GM18498 (cell line): ENCODE results near the gene CNN1.

Source experiments
- ATAC-seq: cut with Tn5 transposase; IDR thresholded peaks from one replicate; pipeline ENCODE4 v1.9.1; 2021; ENCODE audit warnings: mild to moderate bottlenecking, moderate library complexity; ENCODE audit not compliant: unreplicated experiment

The CNN1 gene

DNA sequence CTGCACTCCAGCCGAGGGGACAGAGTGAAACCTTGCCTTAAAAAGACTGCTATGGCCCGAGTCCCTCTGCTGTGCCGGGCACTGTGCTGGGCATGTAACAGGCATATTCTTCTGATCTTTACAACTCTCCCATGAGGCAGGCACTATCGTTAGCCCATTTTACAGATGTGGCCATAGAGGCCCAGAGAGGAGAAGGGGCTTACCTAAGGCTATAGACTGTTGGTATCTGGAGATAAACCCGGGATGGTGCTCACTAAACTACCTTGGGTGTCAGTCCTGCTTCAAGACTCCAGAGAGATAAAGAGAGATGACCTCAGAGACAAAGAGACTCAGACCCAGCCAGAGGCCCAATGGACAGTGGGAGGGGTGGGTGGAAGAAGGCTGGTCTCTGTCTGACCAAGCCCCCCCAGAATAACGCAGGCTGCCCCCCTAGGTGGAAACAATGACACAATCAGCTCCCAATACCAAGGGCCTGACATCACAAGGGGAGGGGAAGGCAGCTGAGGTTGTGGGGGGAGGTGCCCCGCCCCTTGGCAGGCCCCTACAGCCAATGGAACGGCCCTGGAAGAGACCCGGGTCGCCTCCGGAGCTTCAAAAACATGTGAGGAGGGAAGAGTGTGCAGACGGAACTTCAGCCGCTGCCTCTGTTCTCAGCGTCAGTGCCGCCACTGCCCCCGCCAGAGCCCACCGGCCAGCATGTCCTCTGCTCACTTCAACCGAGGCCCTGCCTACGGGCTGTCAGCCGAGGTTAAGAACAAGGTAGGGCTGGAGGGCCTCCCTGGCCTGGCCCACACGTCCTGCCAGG lies at the start of gene CNN1:
CNN1 (plus strand) TSS at position 620 of the 805 bp plus-strand sequence; CDS start at position 697, 77 bp downstream.
- ATAC-seq: no peak

DNA sequence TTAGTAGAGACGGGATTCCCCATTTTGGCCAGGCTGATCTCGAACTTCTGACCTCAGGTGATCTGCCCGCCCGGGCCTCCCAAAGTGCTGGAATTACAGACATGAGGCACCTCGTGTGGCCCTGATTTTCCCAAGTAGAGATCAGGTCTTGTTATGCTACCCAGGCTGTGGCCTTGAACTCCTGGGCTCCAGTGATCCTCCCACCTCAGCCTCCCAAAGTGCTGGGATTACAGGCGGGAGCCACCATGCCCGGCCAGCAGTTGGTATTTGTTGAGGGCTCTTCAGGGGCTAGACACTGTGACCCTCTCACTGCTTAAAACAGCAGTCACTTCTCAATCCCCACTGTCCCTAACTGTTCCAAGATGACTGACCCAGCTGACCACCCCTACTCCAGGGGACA lies 49.3 kb upstream of the CNN1 start:
- ATAC-seq: no peak

DNA sequence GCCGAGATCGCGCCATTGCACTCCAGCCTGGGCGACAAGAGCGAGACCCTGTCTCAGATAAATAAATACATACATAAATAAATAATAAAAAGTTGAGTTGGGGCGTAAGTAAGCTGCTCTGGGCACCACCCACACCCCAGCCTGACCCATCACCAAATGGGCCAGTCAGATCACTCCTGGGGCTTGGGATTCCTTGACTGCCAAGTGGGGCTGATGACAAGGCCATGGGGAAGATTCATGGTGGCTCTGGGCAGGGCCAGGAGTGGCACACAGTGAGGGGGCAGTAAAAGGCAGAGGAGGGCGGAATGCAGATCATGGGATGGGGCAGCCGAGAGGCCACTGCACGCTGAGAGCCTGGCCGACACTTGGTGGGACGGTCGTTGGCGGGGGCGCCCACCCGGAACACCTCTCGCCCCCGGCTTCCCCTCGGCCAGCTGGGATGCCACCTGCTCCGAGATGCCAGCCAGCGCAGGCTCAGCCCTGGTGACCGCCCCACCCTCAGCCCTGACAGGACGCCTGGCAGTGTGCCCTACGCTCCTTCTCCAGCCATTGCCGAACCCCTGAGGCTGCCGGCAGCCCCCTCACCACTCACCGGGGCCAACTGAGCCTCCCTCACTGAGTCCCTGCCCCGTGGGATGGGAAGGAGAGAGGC lies 43.9 kb upstream of the CNN1 start:
- ATAC-seq: no peak

DNA sequence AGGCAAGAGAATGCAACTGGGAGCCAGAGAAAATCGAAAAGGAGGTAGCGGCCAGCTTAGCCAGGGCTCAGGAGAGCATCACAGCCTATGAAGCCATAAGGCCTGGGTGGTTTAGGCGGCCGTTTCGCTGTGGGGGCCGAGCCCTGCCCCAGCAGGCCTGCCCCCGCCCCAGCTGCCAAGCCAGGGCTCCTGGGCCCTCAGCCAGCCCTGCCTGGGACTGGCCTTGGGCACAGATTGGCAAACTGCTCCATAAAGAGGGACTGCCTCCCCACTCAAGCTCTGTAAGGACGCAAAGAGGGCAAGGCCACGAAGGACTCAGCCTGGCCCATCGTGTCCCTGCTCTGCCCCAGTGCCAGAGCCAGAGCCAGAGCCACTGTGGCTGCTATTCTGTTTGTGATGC lies 43.2 kb upstream of the CNN1 start:
- ATAC-seq: no peak

DNA sequence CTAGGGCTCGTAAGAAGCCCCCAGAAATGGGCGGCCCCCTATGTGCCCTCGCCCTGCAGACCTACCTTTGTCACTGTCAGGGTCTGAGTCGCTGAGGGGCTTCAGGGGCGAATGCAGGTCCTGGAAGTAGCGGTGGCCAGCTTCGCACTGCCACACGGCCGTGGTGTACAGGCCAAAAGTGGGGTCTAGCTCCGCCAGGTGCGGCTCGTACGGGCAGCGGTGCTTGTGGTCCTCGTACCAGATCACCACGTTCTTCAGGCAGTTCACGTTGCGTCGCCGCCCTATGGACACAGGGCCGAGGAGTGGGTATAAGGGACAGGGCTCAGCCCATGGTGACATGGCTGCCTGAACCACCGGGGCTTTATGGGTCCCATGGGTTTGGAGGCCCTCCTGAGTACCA lies 42.8 kb upstream of the CNN1 start:
- ATAC-seq: no peak

DNA sequence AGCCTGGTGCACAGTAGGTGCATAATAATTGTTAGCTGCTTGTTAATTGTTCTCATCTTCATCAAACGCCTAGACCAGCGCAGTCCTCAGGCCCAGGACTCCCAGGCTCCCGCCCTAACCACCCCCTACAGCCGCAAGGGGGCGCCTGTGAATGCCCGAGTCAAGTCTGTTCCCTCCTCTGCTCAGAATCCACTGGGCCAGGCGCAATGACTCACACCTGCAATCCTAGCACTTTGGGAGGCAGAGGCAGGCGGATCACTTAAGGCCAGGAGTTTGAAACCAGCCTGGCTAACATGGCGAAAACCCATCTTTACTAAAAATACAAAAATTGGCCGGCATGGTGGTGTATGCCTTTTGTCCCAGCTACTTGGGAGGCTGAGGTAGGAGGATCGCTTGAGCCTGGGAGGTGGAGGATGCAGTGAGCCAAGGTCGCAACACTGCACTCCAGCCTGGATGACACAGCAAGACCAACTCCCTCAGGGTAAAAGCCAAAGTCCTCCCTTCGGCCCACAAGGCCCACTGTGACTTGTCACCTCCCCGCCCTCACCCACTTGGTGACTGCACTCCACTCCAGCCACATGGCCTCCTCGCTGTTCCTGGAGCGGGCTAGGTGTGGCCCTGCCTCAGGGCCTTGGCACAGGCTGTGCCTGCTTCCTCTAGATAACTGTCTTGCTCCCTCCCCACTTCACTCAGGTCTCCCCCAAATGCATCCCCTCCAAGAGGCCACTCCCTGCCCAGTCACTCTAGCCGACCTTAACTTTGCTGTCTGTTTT lies 42.1 kb upstream of the CNN1 start:
- ATAC-seq: no peak

DNA sequence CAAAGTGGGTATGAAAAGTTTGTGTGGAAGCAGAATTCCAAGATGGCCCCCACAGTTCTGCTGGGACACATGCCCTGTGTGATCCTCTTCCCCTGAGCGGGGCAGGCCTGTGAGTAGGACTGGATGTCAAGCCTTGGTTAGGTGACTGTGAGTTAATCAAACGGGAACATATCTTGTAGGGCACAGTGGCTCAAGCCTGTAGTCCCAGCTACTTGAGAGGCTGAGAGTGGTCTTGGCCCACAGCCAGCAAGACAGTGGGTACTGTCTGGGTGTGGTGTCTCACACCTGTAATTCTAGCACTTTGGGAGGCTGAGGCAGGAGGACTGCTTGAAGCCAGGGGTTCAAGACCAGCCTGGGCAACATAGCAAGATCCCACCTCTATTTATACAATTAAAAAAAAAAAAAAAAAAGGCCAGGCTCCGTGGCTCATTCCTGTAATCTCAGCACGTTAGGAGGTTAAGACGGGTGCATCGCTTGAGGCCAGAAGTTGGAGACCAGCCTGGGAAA lies 39.4 kb upstream of the CNN1 start:
- ATAC-seq: no peak

DNA sequence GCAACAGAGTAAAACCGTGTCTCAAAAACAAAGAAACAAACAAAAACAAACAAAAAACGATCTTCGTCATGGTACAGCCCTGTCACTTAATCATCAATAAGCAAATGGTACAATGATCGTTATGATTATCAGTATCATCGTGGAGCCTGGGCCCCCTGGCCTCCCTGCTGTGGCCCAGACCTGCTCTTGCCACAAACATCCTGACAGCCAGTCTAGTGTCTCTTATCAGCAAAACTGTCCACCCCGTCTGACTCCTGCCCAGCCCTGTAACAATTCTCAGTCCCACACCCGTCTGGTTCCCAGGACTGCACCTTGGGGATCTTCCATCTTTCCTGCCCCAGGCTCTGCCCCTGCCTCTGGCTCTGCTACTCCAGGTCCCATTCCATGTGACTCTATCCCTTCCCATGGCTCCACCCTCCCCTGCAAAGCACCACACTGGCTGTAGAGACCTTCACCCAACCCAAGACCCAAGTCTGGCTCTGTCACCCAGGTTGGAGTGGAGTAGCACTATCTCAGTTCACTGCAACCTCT lies 38.7 kb upstream of the CNN1 start:
- ATAC-seq: no peak

DNA sequence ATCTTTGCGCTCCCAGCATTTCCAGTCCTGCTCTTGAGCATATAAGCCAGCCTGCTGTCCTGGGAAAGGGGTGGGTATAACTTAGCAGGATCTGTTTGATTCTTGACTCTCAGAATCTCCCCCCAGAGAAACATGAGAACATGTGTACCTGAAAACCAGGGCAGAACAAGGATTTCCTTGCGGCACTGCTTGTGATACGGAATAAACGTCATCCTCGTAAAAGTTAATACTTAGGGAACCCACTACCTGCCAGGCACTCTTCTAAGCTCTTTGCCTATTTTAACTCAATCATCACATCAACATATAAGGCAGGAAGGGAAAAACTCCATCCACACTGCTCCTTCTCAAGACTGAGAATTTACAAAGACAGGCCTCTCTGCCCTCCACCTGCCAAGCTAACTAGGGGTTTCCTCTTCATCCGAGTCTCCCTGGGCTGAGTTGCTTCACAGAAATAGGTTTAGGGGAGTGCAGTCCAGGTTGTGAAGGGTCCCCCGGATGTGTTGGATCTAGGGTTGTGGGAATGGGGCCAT lies 34.1 kb upstream of the CNN1 start:
- ATAC-seq: no peak

DNA sequence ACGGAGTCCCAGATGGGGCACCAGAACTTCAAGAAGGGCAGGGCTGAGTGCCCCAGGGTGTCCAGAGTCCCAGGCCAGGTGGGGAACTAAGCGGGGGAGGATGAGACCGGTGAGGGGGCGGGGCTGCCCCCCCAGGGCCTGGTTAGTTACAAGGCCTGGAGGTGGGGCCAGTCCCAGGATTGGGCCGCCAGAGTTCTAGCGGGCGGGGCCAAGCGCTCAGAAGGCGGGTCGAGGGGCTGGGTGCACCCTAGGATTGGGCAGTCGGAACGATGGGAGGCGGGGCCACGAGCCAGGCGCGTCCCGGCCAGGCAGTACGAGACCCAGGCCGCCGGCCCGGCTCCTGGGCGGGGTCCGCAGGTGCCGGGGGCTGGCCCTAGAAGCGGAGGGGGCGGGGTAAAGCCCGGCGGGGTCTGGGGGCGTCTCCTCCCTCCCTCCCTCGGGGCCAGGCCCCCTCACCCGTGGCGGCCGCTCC lies 33.6 kb upstream of the CNN1 start:
- peak; percentile 88 for ATAC-seq

DNA sequence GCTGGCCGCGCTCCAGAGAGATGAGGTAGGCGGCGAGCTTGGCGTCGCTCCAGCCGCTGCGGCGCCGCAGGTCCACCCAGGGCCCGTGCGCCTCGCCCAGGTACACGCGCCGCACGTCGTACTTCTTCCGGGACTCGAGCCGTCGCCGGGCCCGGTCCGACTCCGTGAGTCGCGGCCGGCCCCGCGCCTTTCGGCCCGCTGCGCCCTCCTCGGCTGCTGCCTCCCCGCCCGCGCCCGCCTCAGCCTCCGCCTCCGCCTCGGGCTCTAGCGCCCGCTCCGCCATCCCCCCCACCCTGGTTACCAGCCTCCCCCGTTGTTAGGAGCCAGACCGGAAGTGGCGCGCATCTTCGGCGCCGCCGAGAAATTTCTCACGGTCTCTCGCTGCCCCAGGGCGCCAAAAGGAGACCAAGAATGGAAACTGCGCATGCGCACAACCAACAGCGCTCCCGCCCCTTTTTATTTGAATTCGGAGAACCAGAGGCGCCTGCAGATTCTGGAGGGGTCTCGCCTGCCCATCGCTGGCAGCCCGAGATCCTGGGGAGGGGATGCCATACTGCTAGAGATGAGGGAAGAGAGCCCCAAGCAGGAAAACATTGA lies 33.0 kb upstream of the CNN1 start, which contains the start of gene ZNF653:
ZNF653 (minus strand) TSS at position 336 of the 597 bp plus-strand sequence; CDS start at position 283, 53 bp downstream.
- peak; percentile 57 for ATAC-seq

DNA sequence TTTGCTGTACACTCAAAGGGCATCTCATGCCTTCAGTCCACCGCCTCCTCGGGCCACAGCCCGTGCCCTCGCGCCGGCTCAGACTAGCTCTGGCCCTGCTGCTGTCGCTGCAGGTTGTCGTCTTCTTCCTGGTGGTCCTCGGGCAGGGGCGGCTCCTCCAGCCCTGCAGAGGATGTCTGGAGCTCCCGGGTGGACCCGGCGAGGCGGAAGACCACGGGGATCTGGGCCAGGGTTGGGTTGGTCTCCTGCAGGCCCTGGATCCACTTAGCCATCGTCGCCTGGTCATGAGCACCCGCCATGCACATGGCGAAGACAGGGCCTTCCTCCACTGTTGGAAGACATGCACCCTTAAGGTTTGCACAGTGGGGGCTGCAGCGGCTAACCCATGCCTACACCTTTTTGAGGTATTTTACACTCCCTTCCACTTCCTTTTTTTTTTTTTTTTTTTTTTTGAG lies 32.5 kb upstream of the CNN1 start:
- peak; percentile 30 for ATAC-seq

DNA sequence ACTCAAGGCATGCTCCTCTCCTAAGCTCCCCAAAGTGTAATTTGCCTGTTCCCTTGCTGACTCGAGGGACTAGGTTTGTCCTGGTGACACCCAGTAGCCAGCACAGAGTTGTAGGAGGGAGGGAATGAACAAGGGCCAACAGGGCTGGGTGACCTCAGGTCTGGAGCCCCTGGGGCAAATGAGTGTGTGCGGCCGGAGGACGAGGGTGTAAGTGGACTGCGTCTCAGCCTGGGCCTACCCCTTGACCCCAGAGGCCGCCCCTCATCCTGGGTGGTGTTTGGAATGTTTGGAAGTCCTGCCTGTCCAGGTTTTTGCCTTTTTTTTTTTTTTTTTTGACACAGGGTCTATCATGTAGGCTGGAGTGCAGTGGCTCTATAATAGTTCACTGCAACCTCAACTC lies 31.7 kb upstream of the CNN1 start:
- ATAC-seq: no peak

DNA sequence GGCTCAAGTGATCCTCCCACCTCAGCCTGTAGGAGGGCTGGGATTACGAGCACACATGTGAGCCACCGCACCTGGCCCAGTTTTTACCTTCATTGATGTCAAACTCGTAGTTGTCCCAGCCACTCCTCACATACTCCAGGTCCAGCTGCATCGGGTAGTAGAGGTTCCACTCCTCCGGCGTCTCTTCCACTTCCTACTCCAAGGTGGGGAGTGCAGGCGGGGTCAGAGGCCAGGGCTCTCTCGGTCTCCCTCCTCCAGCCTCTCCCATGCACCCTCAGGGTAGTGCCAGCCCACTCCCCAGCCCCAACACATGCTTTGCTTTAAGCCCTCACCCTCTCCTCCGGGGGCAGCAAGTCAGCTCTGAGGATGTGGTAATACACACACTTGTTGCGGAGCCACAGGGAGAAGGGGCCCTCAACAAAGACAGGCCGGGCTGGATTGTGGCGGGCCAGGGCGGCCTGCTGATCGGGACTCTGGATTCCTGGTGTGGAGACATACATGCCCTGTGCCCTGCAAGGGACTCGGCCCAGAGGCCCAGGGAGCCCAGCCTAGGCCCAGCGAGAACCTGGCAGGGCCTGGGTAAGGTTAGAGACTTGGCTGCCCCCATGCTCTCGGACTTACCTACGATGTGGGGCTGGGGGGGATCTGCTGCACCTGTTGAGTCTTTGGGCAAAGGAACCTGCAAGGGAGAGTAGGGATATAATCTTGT lies 31.1 kb upstream of the CNN1 start:
- ATAC-seq: no peak

DNA sequence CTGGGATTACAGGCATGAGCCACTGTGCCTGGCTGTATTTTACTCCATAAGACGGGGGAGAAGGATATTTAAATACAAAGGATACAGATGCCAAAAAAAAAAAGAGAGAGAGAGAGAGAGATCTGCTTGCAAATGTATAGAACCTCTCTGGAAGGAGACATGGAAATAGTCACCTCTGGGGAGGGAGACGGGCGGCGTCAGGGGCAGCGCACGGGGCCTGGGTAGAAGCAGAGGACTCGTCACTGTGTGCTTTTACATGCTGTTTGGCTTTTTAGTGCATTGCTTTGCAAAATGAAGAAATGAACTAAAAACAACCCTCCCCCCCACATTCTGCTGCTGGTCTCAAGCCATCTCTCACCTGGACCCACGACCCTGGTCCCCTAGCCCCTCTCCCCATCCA lies 28.2 kb upstream of the CNN1 start:
- ATAC-seq: no peak

DNA sequence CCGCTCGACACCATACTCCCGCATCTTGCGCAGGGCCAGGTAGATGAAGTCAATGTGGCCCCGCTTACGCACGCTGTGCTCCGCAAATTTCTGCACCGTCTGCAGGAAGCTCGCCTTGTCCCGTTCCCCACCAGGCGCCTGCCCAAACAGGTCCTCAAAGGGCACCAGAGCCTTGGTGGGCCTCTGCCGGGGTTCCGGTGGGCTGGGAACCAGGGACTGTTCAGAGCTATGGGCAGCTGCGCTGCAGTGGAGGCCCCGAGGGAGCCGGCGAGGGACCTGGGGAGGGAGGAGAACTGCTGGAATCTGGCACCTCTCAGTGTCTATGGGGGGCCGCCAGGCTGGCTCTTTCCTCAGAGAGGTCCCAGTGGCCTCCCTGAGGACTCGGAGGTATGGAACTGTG lies 24.7 kb upstream of the CNN1 start:
- no peak for ATAC-seq

DNA sequence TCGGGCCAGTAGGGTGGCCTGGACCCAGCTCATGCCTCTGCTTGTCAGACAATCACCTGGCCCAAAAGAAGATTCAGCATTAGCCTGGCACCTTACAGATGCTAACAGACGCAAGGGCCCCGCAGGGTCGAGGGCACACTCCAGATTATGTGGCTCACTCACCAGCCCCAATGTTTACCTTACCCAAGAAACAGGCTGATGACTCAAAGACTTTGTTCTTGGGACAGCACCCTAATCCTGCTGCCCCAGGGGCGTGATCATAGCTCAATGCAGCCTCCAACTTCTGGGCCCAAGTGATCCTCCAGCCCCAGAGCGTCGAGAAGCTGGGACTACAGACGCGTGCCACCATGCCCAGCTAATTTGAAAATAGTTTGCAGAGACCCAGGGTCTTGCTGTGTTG lies 19.5 kb upstream of the CNN1 start:
- no peak for ATAC-seq

DNA sequence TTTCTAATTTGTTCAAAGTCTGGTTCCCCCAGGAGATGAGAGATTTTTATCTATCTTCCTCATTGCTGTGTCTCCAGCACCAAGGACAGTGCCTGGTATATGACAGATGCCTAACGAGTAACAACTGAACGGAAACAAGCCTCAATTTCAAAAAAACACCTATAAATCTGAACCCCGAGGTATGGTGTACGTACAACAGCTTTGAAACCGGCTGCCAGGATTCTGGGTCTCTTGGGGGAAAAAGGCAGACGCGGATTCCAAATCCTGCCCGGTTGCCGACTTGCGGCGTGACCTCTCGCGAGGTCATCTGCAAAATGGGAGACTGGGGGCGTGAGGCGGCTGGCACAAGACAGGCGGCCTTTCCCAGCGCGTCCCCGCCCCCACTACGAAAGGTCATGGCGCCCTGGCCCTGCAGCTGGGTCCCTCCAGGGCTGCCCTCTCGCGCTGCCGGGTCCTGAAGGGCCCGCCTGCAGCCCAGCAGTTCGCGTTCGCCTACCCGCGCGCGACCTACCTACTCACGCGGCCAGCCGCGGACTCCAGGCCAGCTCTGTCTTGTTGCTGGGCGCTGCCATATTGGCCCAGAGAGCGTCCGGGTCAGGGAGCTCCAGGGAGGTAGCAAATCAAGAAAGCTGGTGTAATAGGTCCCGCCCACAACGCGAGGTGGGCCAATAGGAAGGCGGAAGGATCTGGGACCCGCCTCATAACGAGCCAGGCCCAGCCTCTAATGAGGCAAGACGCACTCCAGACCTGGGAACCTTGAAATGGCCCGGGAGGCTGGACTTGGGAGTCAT lies 9.9 kb upstream of the CNN1 start, which contains the start of gene ECSIT:
ECSIT (minus strand) TSS at position 584 of the 791 bp plus-strand sequence. CDS start 9,964 bp downstream, outside the sequence.
- peak; percentile 95 for ATAC-seq

DNA sequence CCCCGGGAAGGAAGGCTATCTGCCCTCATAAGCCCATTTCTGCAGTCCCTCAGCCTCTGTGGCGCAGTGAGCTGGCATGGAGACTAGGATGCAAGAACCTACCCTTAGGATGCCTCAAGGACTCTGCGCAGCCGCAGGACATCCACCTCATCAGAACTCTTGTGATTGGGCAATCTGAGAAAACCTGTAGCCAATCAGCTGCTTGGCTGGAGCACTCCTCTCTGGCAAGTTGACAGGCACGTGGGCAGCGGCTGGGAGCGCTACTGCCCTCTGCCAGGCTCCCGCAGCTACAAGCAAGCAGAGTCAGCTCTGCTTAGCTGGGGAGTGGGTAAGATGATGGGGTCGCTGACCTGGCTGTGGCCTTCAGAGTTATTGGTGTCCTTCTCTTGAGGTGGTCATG lies 8.2 kb upstream of the CNN1 start:
- ATAC-seq: no peak
